ENCODE measurements around the gene NHERF2. TPM values are rescaled to one million over a fixed set of nuclear protein-coding genes. Genes with fewer than 3 reads are reported as not detected.

Gene NHERF2
- total and polyA plus RNA-seq, 9 donors: 6.3 to 118 (median 78.7) TPM

DNA sequence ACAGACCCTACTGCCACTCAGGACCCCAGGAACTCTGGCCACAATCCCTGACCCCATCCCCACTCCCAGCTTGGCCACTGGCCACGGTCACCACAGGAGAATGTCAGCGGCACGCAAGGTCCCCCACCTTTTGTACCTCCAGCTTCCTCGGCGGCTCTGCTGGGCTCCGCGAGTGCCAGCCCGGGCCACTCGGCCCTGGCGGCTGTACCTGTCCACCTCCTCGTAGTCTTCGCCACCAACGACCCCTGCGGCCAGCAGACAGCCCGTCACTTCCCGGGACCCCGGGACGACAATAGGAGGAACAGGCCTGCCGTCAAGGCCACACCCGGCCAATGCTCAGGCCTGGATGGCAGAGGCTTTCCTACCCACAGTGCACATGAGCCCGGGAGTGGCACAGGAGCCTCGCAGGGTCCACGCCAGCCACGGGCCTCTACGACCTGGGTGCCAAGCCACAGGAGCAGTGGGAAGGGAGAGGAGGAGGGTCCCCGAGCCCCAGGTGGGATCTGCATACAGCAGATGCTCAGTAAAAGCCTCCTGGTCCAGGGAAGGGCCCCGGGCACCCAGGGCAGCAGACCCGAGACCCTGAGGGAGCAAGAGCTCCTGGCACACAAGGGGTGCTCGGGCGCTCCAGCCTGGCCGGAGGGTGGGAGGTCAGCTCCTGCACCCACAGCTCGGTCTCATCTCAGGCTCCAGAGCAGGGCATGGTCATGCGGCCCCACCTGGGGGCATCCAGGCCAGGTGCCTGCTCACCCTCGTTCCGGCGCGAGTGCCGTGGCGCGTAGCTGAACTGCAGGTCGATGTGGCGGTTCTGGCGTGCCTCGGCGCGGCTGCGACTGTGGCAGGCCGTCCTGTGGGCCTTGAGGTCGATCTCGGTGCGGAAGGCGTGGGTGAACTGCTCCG, 25.0 kb upstream of the NHERF2 start:
- WGBS, 3 donors: 91 to 95% (median 92%) methylated on average over 52 to 53 of the region's 53 CpGs
- H3K36me3 ChIP-seq: no peaks in the 10 kb centered on the region
- no peaks in the 10 kb centered on the region for H3K27me3 ChIP-seq
- intact Hi-C loops (cut with DNase I): no loop called here
- DNase-seq: peak in 2 of 5 donors; percentile 28 to 36
- H3K4me1 ChIP-seq (ENCODE audit: insufficient read depth): peaks cover 10% of the 10 kb centered on the region
- H3K9me3 ChIP-seq: no peaks in the 10 kb centered on the region
- no peak overlapping the region for H3K4me3 ChIP-seq
- no peak for TF ChIP-seq EP300 (IDR thresholded peaks at IDR 0.05)
- TF ChIP-seq, protein P1, sequence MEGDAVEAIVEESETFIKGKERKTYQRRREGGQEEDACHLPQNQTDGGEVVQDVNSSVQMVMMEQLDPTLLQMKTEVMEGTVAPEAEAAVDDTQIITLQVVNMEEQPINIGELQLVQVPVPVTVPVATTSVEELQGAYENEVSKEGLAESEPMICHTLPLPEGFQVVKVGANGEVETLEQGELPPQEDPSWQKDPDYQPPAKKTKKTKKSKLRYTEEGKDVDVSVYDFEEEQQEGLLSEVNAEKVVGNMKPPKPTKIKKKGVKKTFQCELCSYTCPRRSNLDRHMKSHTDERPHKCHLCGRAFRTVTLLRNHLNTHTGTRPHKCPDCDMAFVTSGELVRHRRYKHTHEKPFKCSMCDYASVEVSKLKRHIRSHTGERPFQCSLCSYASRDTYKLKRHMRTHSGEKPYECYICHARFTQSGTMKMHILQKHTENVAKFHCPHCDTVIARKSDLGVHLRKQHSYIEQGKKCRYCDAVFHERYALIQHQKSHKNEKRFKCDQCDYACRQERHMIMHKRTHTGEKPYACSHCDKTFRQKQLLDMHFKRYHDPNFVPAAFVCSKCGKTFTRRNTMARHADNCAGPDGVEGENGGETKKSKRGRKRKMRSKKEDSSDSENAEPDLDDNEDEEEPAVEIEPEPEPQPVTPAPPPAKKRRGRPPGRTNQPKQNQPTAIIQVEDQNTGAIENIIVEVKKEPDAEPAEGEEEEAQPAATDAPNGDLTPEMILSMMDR (IDR thresholded peaks at IDR 0.05): no peak
- no peak for TF ChIP-seq POLR2A (IDR thresholded peaks at IDR 0.05)
- H3K27ac ChIP-seq: no peak overlapping the region

- TF ChIP-seq POLR2A (IDR thresholded peaks at IDR 0.05): no peak
- TF ChIP-seq, protein P1 (IDR thresholded peaks at IDR 0.05): no peak
- no peak for TF ChIP-seq EP300 (IDR thresholded peaks at IDR 0.05)
- peaks cover 16% of the 10 kb centered on the region for H3K4me1 ChIP-seq (ENCODE audit: insufficient read depth)
- intact Hi-C loops (cut with DNase I): no loop called here
- no peak overlapping the region for H3K4me3 ChIP-seq
- DNase-seq: peak in 2 of 5 donors; percentile 26 to 40
- no peak overlapping the region for H3K27ac ChIP-seq
- 87 to 91% (median 90%) methylated on average over 39 to 47 of the region's 47 CpGs for WGBS, 3 donors
- no peaks in the 10 kb centered on the region for H3K9me3 ChIP-seq
- no peaks in the 10 kb centered on the region for H3K36me3 ChIP-seq
- H3K27me3 ChIP-seq: no peaks in the 10 kb centered on the region
These were observed 24.1 kb upstream of the NHERF2 start for GRCh38 chr16:2002406-2003230.

DNA sequence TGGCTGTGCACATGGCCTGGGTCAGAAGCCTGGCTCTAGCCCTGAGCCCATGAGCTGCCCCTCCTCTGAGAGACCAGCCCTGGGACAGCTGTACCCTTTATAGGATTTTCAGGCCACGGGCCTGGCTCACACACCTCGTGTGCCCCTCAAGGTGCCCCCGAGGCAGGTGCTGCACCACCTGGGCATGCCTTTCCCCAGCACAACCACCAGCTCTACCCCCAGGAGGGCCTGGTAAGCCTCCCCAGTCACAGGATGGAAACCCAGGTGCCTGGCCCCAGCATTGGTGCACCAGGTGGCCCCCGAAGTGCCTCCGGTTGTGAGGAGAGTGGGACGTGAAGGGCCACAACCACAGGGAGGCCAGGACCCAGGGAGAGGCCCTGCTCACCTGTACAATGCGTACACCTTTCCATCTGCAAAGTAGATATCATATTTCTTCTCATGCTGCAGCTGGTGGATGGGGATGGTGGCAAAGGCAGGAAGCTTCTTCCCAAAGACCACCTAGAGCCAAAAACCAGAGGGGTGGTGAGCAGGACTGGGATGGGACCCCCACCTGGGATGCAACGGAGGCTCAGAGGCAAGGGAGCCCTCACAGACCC, 23.4 kb upstream of the NHERF2 start:
- Histone ChIP-seq H3K27ac (no peak overlapping the region), H3K36me3 (no peaks in the 10 kb centered on the region), H3K27me3 (no peaks in the 10 kb centered on the region), H3K9me3 (no peaks in the 10 kb centered on the region), H3K4me3 (no peak overlapping the region), H3K4me1 (ENCODE audit: insufficient read depth) (peaks cover 14% of the 10 kb centered on the region)
- DNase-seq: peak in 1 of 5 donors; percentile 22
- no peak for TF ChIP-seq EP300 (IDR thresholded peaks at IDR 0.05)
- TF ChIP-seq, protein P1 (IDR thresholded peaks at IDR 0.05): no peak
- TF ChIP-seq POLR2A (IDR thresholded peaks at IDR 0.05): no peak
- intact Hi-C loops (cut with DNase I): no loop called here
- 81 to 87% (median 81%) methylated on average over 8 of the region's 8 CpGs for WGBS, 3 donors
